ENCODE measurements around the gene SLC35D2.
"Not testable (repeated sequence)": the region's sequence is repeated elsewhere in the genome, so short reads cannot be mapped to it uniquely, and the experiment has no call there.

Gene SLC35D2

DNA sequence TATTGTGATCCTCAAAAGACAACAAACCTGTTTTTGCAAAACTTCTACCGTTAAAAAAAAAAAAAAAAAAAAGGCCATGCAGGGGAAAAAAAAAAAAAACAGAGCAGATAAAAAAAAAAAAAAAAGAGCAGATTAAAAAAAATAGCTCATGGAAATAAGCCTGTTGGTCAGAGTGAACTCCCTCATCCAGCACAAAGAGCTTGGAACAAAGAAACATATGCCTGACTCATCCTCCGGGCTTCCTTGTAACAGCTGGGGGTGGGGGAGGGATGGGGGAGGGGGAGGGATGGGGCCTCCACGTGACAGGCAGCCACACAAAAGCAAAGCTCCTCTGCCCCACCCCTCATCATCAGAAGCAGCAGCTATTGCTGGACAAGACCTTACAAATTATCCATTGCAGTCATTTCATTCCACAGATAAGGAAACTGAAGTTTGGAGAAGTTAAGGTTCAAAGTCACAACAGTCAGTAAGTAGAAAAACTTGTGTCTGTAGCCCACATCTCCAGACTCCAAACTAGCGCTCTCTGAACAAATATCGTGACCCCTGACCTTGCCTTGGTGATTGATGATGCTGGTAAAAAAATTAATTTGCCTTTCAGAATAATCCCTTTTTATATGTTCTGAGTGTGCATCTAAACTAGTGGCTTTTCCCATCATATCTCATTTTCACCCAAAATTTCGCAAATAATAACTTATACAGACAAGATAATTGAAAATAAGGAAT lies 38.9 kb downstream of the SLC35D2 start:
- peaks cover 7% of the 10 kb centered on the region for H3K4me1 ChIP-seq (ENCODE audit: insufficient read depth, low read length)
- no peak overlapping the region for H3K4me3 ChIP-seq (ENCODE audit: low read depth in 1 of 2, low read length in 2 of 2)
- H3K27me3 ChIP-seq (ENCODE audit: control insufficient read depth in 1 of 2, insufficient read depth in 2 of 2, low read length in 2 of 2), result no peaks in the 10 kb centered on the region
- H3K9me3 ChIP-seq (ENCODE audit: low read length), result no peaks in the 10 kb centered on the region
- no peak overlapping the region for H3K9ac ChIP-seq (ENCODE audit: low read length)
- no peak overlapping the region for H3K27ac ChIP-seq (ENCODE audit: low read depth, low read length)
- peaks cover 13% of the 10 kb centered on the region for H3K36me3 ChIP-seq (ENCODE audit: insufficient read depth, low read length)

GRCh38 chr9:96343515-96344360 lies 39.8 kb downstream of the SLC35D2 start:
- Histone ChIP-seq H3K27ac (ENCODE audit: low read depth, low read length) (no peak overlapping the region), H3K9ac (ENCODE audit: low read length) (no peak overlapping the region), H3K27me3 (ENCODE audit: control insufficient read depth in 1 of 2, insufficient read depth in 2 of 2, low read length in 2 of 2) (no peaks in the 10 kb centered on the region), H3K4me3 (ENCODE audit: low read depth in 1 of 2, low read length in 2 of 2) (no peak overlapping the region), H3K9me3 (ENCODE audit: low read length) (no peaks in the 10 kb centered on the region), H3K4me1 (ENCODE audit: insufficient read depth, low read length) (peaks cover 7% of the 10 kb centered on the region), H3K36me3 (ENCODE audit: insufficient read depth, low read length) (peaks cover 10% of the 10 kb centered on the region)

GRCh38 chr9:96342571-96343245 lies 40.8 kb downstream of the SLC35D2 start:
- Histone ChIP-seq H3K4me1 (ENCODE audit: insufficient read depth, low read length) (peaks cover 7% of the 10 kb centered on the region), H3K27ac (ENCODE audit: low read depth, low read length) (no peak overlapping the region), H3K9me3 (ENCODE audit: low read length) (no peaks in the 10 kb centered on the region), H3K27me3 (ENCODE audit: control insufficient read depth in 1 of 2, insufficient read depth in 2 of 2, low read length in 2 of 2) (no peaks in the 10 kb centered on the region), H3K4me3 (ENCODE audit: low read depth in 1 of 2, low read length in 2 of 2) (no peak overlapping the region), H3K9ac (ENCODE audit: low read length) (no peak overlapping the region), H3K36me3 (ENCODE audit: insufficient read depth, low read length) (no peaks in the 10 kb centered on the region)

- H3K4me1 ChIP-seq (ENCODE audit: insufficient read depth, low read length), result peaks cover 7% of the 10 kb centered on the region
- H3K9me3 ChIP-seq (ENCODE audit: low read length), result no peaks in the 10 kb centered on the region
- no peak overlapping the region for H3K4me3 ChIP-seq (ENCODE audit: low read depth in 1 of 2, low read length in 2 of 2)
- no peak overlapping the region for H3K9ac ChIP-seq (ENCODE audit: low read length)
- H3K36me3 ChIP-seq (ENCODE audit: insufficient read depth, low read length), result no peaks in the 10 kb centered on the region
- H3K27ac ChIP-seq (ENCODE audit: low read depth, low read length), result no peak overlapping the region
- no peaks in the 10 kb centered on the region for H3K27me3 ChIP-seq (ENCODE audit: control insufficient read depth in 1 of 2, insufficient read depth in 2 of 2, low read length in 2 of 2)
These were observed 42.8 kb downstream of the SLC35D2 start for GRCh38 chr9:96340707-96341106.

- H3K36me3 ChIP-seq (ENCODE audit: insufficient read depth, low read length), result no peaks in the 10 kb centered on the region
- no peak overlapping the region for H3K4me3 ChIP-seq (ENCODE audit: low read depth in 1 of 2, low read length in 2 of 2)
- H3K9ac ChIP-seq (ENCODE audit: low read length), result no peak overlapping the region
- no peaks in the 10 kb centered on the region for H3K9me3 ChIP-seq (ENCODE audit: low read length)
- no peak overlapping the region for H3K27ac ChIP-seq (ENCODE audit: low read depth, low read length)
- H3K27me3 ChIP-seq (ENCODE audit: control insufficient read depth in 1 of 2, insufficient read depth in 2 of 2, low read length in 2 of 2), result no peaks in the 10 kb centered on the region
- no peaks in the 10 kb centered on the region for H3K4me1 ChIP-seq (ENCODE audit: insufficient read depth, low read length)
These were observed 45.2 kb downstream of the SLC35D2 start for GRCh38 chr9:96338299-96338698.

GRCh38 chr9:96333958-96334357 lies 49.6 kb downstream of the SLC35D2 start:
- H3K27me3 ChIP-seq (ENCODE audit: control insufficient read depth in 1 of 2, insufficient read depth in 2 of 2, low read length in 2 of 2), result no peaks in the 10 kb centered on the region
- H3K9ac ChIP-seq (ENCODE audit: low read length), result no peak overlapping the region
- H3K9me3 ChIP-seq (ENCODE audit: low read length), result no peaks in the 10 kb centered on the region
- H3K36me3 ChIP-seq (ENCODE audit: insufficient read depth, low read length), result peaks cover 13% of the 10 kb centered on the region
- no peak overlapping the region for H3K27ac ChIP-seq (ENCODE audit: low read depth, low read length)
- H3K4me1 ChIP-seq (ENCODE audit: insufficient read depth, low read length), result no peaks in the 10 kb centered on the region
- no peak overlapping the region for H3K4me3 ChIP-seq (ENCODE audit: low read depth in 1 of 2, low read length in 2 of 2)

- Histone ChIP-seq H3K27ac (ENCODE audit: low read depth, low read length) (no peak overlapping the region), H3K9me3 (ENCODE audit: low read length) (no peaks in the 10 kb centered on the region), H3K27me3 (ENCODE audit: control insufficient read depth in 1 of 2, insufficient read depth in 2 of 2, low read length in 2 of 2) (no peaks in the 10 kb centered on the region), H3K9ac (ENCODE audit: low read length) (no peak overlapping the region), H3K4me3 (ENCODE audit: low read depth in 1 of 2, low read length in 2 of 2) (no peak overlapping the region), H3K4me1 (ENCODE audit: insufficient read depth, low read length) (no peaks in the 10 kb centered on the region), H3K36me3 (ENCODE audit: insufficient read depth, low read length) (peaks cover 13% of the 10 kb centered on the region)
These were observed 52.1 kb downstream of the SLC35D2 start for GRCh38 chr9:96331236-96331947.

DNA sequence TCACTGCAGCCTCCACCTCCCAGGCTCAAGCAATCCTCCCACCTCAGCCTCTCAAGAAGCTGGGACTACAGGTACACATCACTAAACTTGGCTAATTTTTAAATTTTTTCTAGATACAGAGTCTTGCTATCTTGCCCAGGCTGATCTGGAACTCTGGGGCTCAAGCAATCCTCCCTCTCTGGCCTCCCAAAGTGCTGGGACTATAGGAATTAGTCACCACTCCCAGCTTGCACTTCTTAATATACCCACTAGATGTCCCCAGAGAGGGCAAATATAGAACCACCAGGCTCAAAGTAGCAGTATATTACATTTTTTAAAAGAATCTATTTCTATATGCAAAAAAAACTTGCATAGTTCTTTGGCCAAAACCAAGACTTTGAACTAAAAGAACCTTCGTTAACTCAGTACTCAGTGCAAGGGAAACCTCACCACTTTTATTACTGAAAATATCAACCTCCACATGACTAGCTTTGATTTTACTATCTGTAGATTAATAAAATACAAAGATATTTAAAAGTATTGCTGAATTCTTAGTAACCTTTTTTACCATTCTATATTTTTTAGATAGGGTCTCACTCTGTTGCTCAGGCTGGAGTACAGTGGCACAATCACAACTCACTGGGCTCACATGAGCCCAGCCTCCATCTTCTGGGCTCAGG lies 55.7 kb downstream of the SLC35D2 start:
- Histone ChIP-seq H3K4me3 (ENCODE audit: low read depth in 1 of 2, low read length in 2 of 2) (no peak overlapping the region), H3K27me3 (ENCODE audit: control insufficient read depth in 1 of 2, insufficient read depth in 2 of 2, low read length in 2 of 2) (no peaks in the 10 kb centered on the region), H3K4me1 (ENCODE audit: insufficient read depth, low read length) (no peaks in the 10 kb centered on the region), H3K9me3 (ENCODE audit: low read length) (no peaks in the 10 kb centered on the region), H3K9ac (ENCODE audit: low read length) (no peak overlapping the region), H3K36me3 (ENCODE audit: insufficient read depth, low read length) (peaks cover 22% of the 10 kb centered on the region), H3K27ac (ENCODE audit: low read depth, low read length) (no peak overlapping the region)

GRCh38 chr9:96323169-96323568 lies 60.3 kb downstream of the SLC35D2 start:
- Histone ChIP-seq H3K27ac (ENCODE audit: low read depth, low read length) (no peak overlapping the region), H3K4me3 (ENCODE audit: low read depth in 1 of 2, low read length in 2 of 2) (no peak overlapping the region), H3K27me3 (ENCODE audit: control insufficient read depth in 1 of 2, insufficient read depth in 2 of 2, low read length in 2 of 2) (no peaks in the 10 kb centered on the region), H3K9me3 (ENCODE audit: low read length) (no peaks in the 10 kb centered on the region), H3K4me1 (ENCODE audit: insufficient read depth, low read length) (no peaks in the 10 kb centered on the region), H3K9ac (ENCODE audit: low read length) (no peak overlapping the region), H3K36me3 (ENCODE audit: insufficient read depth, low read length) (peaks cover 9% of the 10 kb centered on the region)

- H3K4me3 ChIP-seq (ENCODE audit: low read depth in 1 of 2, low read length in 2 of 2); H3K9me3 ChIP-seq (ENCODE audit: low read length); H3K27me3 ChIP-seq (ENCODE audit: control insufficient read depth in 1 of 2, insufficient read depth in 2 of 2, low read length in 2 of 2); H3K27ac ChIP-seq (ENCODE audit: low read depth, low read length); H3K9ac ChIP-seq (ENCODE audit: low read length); H3K4me1 ChIP-seq (ENCODE audit: insufficient read depth, low read length); H3K36me3 ChIP-seq (ENCODE audit: insufficient read depth, low read length): not testable (repeated sequence)
These were observed 60.8 kb downstream of the SLC35D2 start for GRCh38 chr9:96322736-96323135.

GRCh38 chr9:96322210-96322609 lies 61.3 kb downstream of the SLC35D2 start:
- H3K4me3 ChIP-seq (ENCODE audit: low read depth in 1 of 2, low read length in 2 of 2); H3K36me3 ChIP-seq (ENCODE audit: insufficient read depth, low read length); H3K27me3 ChIP-seq (ENCODE audit: control insufficient read depth in 1 of 2, insufficient read depth in 2 of 2, low read length in 2 of 2); H3K9ac ChIP-seq (ENCODE audit: low read length); H3K9me3 ChIP-seq (ENCODE audit: low read length); H3K4me1 ChIP-seq (ENCODE audit: insufficient read depth, low read length); H3K27ac ChIP-seq (ENCODE audit: low read depth, low read length): not testable (repeated sequence)
